HEK293 (cell line): Measurements from ENCODE around the gene TM4SF1.

Experiments
- CTCF ChIP-seq: fragments of 450-650 bp; formaldehyde crosslinking; IDR thresholded peaks from 2 replicates; pipeline ENCODE4 v1.5.1; 2016; ENCODE audit warnings: missing biosample characterization, missing genetic modification characterization
- KLF16 ChIP-seq: fragments of 450-650 bp; formaldehyde crosslinking; IDR thresholded peaks from 2 replicates; pipeline ENCODE4 v1.5.1; 2017; ENCODE audit warnings: missing biosample characterization, missing genetic modification characterization
- ZNF114 ChIP-seq: fragments of 450-650 bp; formaldehyde crosslinking; IDR thresholded peaks from 2 replicates; pipeline ENCODE4 v1.5.0; 2017; ENCODE audit warnings: missing biosample characterization, missing genetic modification characterization
- ZNF18 ChIP-seq: fragments of 450-650 bp; formaldehyde crosslinking; IDR thresholded peaks from 2 replicates; pipeline ENCODE4 v1.5.1; 2016; ENCODE audit warnings: missing biosample characterization, missing genetic modification characterization
- ZNF24 ChIP-seq: fragments of 450-650 bp; formaldehyde crosslinking; IDR thresholded peaks from 2 replicates; pipeline ENCODE4 v1.5.1; 2016; ENCODE audit warnings: missing biosample characterization, missing genetic modification characterization
- ZNF544 ChIP-seq: fragments of 450-650 bp; formaldehyde crosslinking; IDR thresholded peaks from 2 replicates; pipeline ENCODE4 v1.5.0; 2017; ENCODE audit warnings: missing biosample characterization, missing genetic modification characterization
- ZNF548 ChIP-seq: fragments of 450-650 bp; formaldehyde crosslinking; IDR thresholded peaks from 2 replicates; pipeline ENCODE4 v1.5.1; 2016; ENCODE audit warnings: missing biosample characterization, missing genetic modification characterization
- TF ChIP-seq, protein P1 (sequence below): fragments of 450-650 bp; formaldehyde crosslinking; IDR thresholded peaks from 2 replicates; pipeline ENCODE4 v1.5.1; 2016; ENCODE audit warnings: missing biosample characterization, missing genetic modification characterization
- TF ChIP-seq, protein P2 (sequence below): fragments of 450-650 bp; formaldehyde crosslinking; IDR thresholded peaks from 2 replicates; pipeline ENCODE4 v1.5.1; 2016; ENCODE audit warnings: missing biosample characterization, missing genetic modification characterization

DNA sequence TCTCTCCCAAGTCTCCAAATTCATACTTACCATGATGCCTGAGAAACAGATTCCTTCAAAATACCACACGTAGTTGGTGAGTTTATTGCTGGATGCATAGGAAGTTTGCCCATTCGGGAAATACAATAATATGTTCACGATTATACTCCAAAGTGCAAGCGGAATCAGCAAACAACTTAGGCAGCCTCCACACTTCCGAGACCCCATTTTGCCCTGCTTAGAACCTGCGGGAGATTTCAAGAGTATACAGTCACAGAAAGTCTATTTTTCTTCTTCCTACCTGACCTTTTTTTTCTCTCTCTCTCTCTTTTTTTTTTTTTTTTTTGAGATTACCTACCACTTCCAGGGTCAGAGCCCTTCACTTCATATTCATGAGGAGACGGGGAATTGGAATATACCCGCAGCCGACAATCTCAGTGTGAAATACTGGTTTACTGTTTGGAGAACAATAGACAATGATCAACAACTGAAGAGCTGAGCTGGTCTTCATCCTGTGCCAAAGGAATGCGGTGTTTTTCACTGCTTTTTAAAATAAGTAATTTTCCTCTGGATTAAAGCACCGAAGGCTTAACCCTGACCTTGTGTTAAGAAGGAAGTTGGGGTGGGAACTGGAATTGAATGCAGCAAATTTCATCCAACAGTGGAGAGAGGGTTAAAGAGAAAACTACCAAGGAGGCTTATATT is 44.1 kb downstream of the TM4SF1 start, which contains the start of gene TM4SF18:
- TF ChIP-seq, protein P1, sequence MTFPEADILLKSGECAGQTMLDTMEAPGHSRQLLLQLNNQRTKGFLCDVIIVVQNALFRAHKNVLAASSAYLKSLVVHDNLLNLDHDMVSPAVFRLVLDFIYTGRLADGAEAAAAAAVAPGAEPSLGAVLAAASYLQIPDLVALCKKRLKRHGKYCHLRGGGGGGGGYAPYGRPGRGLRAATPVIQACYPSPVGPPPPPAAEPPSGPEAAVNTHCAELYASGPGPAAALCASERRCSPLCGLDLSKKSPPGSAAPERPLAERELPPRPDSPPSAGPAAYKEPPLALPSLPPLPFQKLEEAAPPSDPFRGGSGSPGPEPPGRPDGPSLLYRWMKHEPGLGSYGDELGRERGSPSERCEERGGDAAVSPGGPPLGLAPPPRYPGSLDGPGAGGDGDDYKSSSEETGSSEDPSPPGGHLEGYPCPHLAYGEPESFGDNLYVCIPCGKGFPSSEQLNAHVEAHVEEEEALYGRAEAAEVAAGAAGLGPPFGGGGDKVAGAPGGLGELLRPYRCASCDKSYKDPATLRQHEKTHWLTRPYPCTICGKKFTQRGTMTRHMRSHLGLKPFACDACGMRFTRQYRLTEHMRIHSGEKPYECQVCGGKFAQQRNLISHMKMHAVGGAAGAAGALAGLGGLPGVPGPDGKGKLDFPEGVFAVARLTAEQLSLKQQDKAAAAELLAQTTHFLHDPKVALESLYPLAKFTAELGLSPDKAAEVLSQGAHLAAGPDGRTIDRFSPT (tag by site-specific recombination), result no peak
- TF ChIP-seq ZNF18 (tag by site-specific recombination) (no peak), CTCF (tag by site-specific recombination) (no peak), ZNF114 (tag by site-specific recombination) (no peak), KLF16 (tag by site-specific recombination) (no peak), ZNF548 (no peak), ZNF544 (no peak), ZNF24 (tag by site-specific recombination) (no peak)
- TF ChIP-seq, protein P2, sequence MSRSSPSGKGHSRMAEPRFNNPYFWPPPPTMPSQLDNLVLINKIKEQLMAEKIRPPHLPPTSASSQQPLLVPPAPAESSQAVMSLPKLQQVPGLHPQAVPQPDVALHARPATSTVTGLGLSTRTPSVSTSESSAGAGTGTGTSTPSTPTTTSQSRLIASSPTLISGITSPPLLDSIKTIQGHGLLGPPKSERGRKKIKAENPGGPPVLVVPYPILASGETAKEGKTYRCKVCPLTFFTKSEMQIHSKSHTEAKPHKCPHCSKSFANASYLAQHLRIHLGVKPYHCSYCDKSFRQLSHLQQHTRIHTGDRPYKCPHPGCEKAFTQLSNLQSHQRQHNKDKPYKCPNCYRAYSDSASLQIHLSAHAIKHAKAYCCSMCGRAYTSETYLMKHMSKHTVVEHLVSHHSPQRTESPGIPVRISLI (tag by site-specific recombination), result no peak
